WERI-Rb-1 (cell line): ENCODE data around the gene SLC6A6.
A peak's percentile ranks its signal among the peaks of the same experiment; 100 is the strongest.

ENCODE experiments used
- DNase-seq: peaks from one replicate; pipeline ENCODE4 v3.0.0-alpha.2; 2020
- H3K27ac ChIP-seq: fragments of 250-450 bp; sonication (Bioruptor Pico); 2 replicates; pipeline ENCODE4 v1.5.1; 2020; ENCODE audit warnings: mild to moderate bottlenecking, moderate library complexity
- H3K27me3 ChIP-seq: fragments of 250-450 bp; sonication (Bioruptor Pico); 2 replicates; pipeline ENCODE4 v1.5.1; 2021; ENCODE audit warnings: mild to moderate bottlenecking, low read depth, moderate library complexity; ENCODE audit not compliant: insufficient read depth, severe bottlenecking
- H3K36me3 ChIP-seq: fragments of 250-450 bp; sonication (Bioruptor Pico); 2 replicates; pipeline ENCODE4 v1.5.1; 2020; ENCODE audit warnings: mild to moderate bottlenecking, moderate library complexity
- H3K4me3 ChIP-seq: 2 replicates; pipeline ENCODE4 v1.5.1; 2011; ENCODE audit warnings: low read depth, mild to moderate bottlenecking, control low read depth, low read length
- H3K9me3 ChIP-seq: fragments of 250-450 bp; sonication (Bioruptor Pico); 2 replicates; pipeline ENCODE4 v1.5.1; 2021; ENCODE audit warnings: mild to moderate bottlenecking, moderate library complexity; ENCODE audit not compliant: severe bottlenecking
- CTCF ChIP-seq: IDR thresholded peaks from 2 replicates; pipeline ENCODE4 v1.5.1; 2011; ENCODE audit warnings: low read depth, mild to moderate bottlenecking, control low read depth, inconsistent platforms, low read length

Gene SLC6A6

GRCh38 chr3:14518893-14519292 lies 116.5 kb downstream of the SLC6A6 start:
- no peak for TF ChIP-seq CTCF
- DNase-seq: peak; percentile 0
- Histone ChIP-seq H3K9me3 (no peaks in the 10 kb centered on the region), H3K27me3 (no peaks in the 10 kb centered on the region), H3K4me3 (no peak overlapping the region), H3K27ac (no peak overlapping the region), H3K36me3 (no peaks in the 10 kb centered on the region)

GRCh38 chr3:14519406-14519805 lies 117.0 kb downstream of the SLC6A6 start:
- H3K36me3 ChIP-seq: no peaks in the 10 kb centered on the region
- no peaks in the 10 kb centered on the region for H3K27me3 ChIP-seq
- no peak overlapping the region for H3K27ac ChIP-seq
- no peak for TF ChIP-seq CTCF
- DNase-seq: peak; percentile 0
- H3K9me3 ChIP-seq: no peaks in the 10 kb centered on the region
- H3K4me3 ChIP-seq: no peak overlapping the region

- H3K27ac ChIP-seq: no peak overlapping the region
- H3K36me3 ChIP-seq: no peaks in the 10 kb centered on the region
- no peak for TF ChIP-seq CTCF
- no peaks in the 10 kb centered on the region for H3K27me3 ChIP-seq
- no peak overlapping the region for H3K4me3 ChIP-seq
- DNase-seq: peak; percentile 4
- H3K9me3 ChIP-seq: no peaks in the 10 kb centered on the region
These were observed 117.7 kb downstream of the SLC6A6 start for GRCh38 chr3:14520149-14520548.

- peak; percentile 4 for DNase-seq
- no peaks in the 10 kb centered on the region for H3K27me3 ChIP-seq
- no peaks in the 10 kb centered on the region for H3K9me3 ChIP-seq
- no peak for TF ChIP-seq CTCF
- no peak overlapping the region for H3K4me3 ChIP-seq
- H3K36me3 ChIP-seq: no peaks in the 10 kb centered on the region
- no peak overlapping the region for H3K27ac ChIP-seq
These were observed 118.6 kb downstream of the SLC6A6 start for GRCh38 chr3:14520967-14521366.

- Histone ChIP-seq H3K4me3 (no peak overlapping the region), H3K27me3 (no peaks in the 10 kb centered on the region), H3K9me3 (no peaks in the 10 kb centered on the region), H3K36me3 (no peaks in the 10 kb centered on the region), H3K27ac (no peak overlapping the region)
- no peak for TF ChIP-seq CTCF
- DNase-seq: peak; percentile 6
These were observed 119.2 kb downstream of the SLC6A6 start for GRCh38 chr3:14521611-14522010.

GRCh38 chr3:14522129-14522691 lies 119.8 kb downstream of the SLC6A6 start:
- H3K36me3 ChIP-seq: no peaks in the 10 kb centered on the region
- no peak overlapping the region for H3K4me3 ChIP-seq
- no peaks in the 10 kb centered on the region for H3K9me3 ChIP-seq
- no peaks in the 10 kb centered on the region for H3K27me3 ChIP-seq
- no peak overlapping the region for H3K27ac ChIP-seq
- TF ChIP-seq CTCF: no peak
- DNase-seq: peak; percentile 3
